Heart left ventricle (tissue), 16 donors: Measurements from ENCODE around the gene WNT7B. TPM values are rescaled to one million over a fixed set of nuclear protein-coding genes. Genes with fewer than 3 reads are reported as not detected.

Experiments
- ATAC-seq, 4 donors: fragments of 200-7000 bp; cut with Tn5 transposase; one replicate each; pipeline ENCODE4 v1.9.1; 2020 to 2022; ENCODE audit warnings: moderate library complexity in 4 of 4, mild to moderate bottlenecking in 3 of 4, moderate number of reproducible peaks in 1 of 4
- DNase-seq, 5 donors: peaks; one replicate each; pipeline ENCODE4 v3.0.0-alpha.2; 2020
- H3K27ac ChIP-seq, 12 donors: fragments of 200-600 bp; sonication (generic) in 4 of 12; one replicate each; pipeline versions ENCODE4 v1.5.0 to v1.8.0; 2016 to 2022; ENCODE audit warnings: mild to moderate bottlenecking in 2 of 12
- H3K27me3 ChIP-seq, 9 donors: fragments of 200-600 bp; sonication (generic) in 2 of 9; one replicate each; pipeline versions ENCODE4 v1.5.1 to v1.8.0; 2016 to 2022; ENCODE audit warnings: mild to moderate bottlenecking in 3 of 9
- H3K36me3 ChIP-seq, 9 donors: fragments of 200-600 bp; sonication (generic) in 2 of 9; one replicate each; pipeline versions ENCODE4 v1.5.0 to v1.8.0; 2018 to 2022; ENCODE audit warnings: mild to moderate bottlenecking in 2 of 9
- H3K4me1 ChIP-seq, 12 donors: fragments of 200-600 bp; sonication (generic) in 4 of 12; one replicate each; pipeline versions ENCODE4 v1.5.0 to v1.8.0; 2016 to 2022; ENCODE audit warnings: mild to moderate bottlenecking in 3 of 12
- H3K4me3 ChIP-seq, 12 donors: fragments of 200-600 bp; sonication (generic) in 4 of 12; one replicate each; pipeline versions ENCODE4 v1.5.0 to v1.8.0; 2017 to 2022; ENCODE audit warnings: mild to moderate bottlenecking in 9 of 12, moderate library complexity in 4 of 12
- H3K9me3 ChIP-seq, 12 donors: fragments of 200-600 bp; sonication (generic) in 4 of 12; one replicate each; pipeline versions ENCODE4 v1.5.0 to v1.8.0; 2016 to 2022; ENCODE audit warnings: mild to moderate bottlenecking in 1 of 12
- CTCF ChIP-seq, 12 donors: fragments of 200-600 bp; sonication (generic) in 4 of 12; IDR thresholded peaks; one replicate each; pipeline versions ENCODE4 v1.5.0 to v1.8.0; 2018 to 2022; ENCODE audit warnings: antibody characterized with exemption in 12 of 12, mild to moderate bottlenecking in 5 of 12
- POLR2A ChIP-seq, 2 donors: fragments of 450-650 bp; IDR thresholded peaks; one replicate each; pipeline ENCODE4 v1.6.1; 2017; ENCODE audit warnings: antibody characterized with exemption in 2 of 2, mild to moderate bottlenecking in 2 of 2, moderate library complexity in 2 of 2
- WGBS, 4 donors: extraction: QIAGEN DNeasy Blood & Tissue Kit in 2 of 4; methylation state at CpG; one replicate each; pipeline versions ENCODE4 v1.1.5 to v1.1.7; 2013 to 2018; 5-methylcytosine and 5-hydroxymethylcytosine counted together
- intact Hi-C, 10 donors: fragments of 100-400 bp; cut with DNase I; formaldehyde crosslinking; loops; one replicate each; pipeline versions ENCODE4 v1.11.1 to v1.14.2; 2022
- polyA plus RNA-seq, 2 donors: library from polyadenylated mRNA; stranded (reverse); fragments of 200-250 nt; gene quantifications; one replicate each; pipeline ENCODE4 v1.2.3, GENCODE V29; 2013
- total RNA-seq, 9 donors: library from RNA; depleted of rRNA in 2 of 9; stranded (reverse); fragments of >200 nt in 2 of 9; fragmentation: NEBNext Ultra II Directional in 3 of 9; extraction: Animal tissue kit (Norgen Biotek cat#: 25700) in 3 of 9; gene quantifications; one replicate each; pipeline versions ENCODE4 v1.1.0 to v1.2.4, GENCODE V29; 2016 to 2023
- donor health status: ischemic (EF 13 %, LVEDD 7.1; RV severe dilation, severe dysfunction).
- donor health status: healthy with polysubstance abuse.
- donor health status: DM: no; HTN: yes; CAD: no.
- donor health status: DM: no; HTN: no; CAD: no.
- donor health status: ischemic (EF 25% LVEDD 6.9; RV normal size, moderate dysfunction).
- donor health status: ischemic (EF 25% LVEDD 5.7; RV mildly dilated, moderate dysfunction).
- donor health status: healthy.
- donor health status: DM: yes; HTN: yes; CAD: no.
- donor health status: ischemic (EF 35%, LVEDD 5.7; RV mildly dilated, moderate dysfunction).
- donor health status: nonischemic (EF 11% LVEDD 7.7; RV severe dilation, severe dysfunction).
- donor health status: DM: yes; HTN: yes; CAD: no.
- donor health status: PGD.
- donor health status: ischemic (EF 29% LVEDD 5.4; RV normal size, mild dysfunction).
- donor health status: nonischemic (EF 23%, LVEDD 6.1; RV moderate dilation, normal function).

The WNT7B gene
- total and polyA plus RNA-seq, 11 donors: 0.36 TPM; not detected in 10

- Histone ChIP-seq H3K9me3 (no peaks in the 10 kb centered on the region), H3K4me3 (no peak overlapping the region), H3K4me1 (peaks cover 0 to 16% (median 13%) of the 10 kb centered on the region in 12 donors), H3K27ac (no peak overlapping the region), H3K36me3 (no peaks in the 10 kb centered on the region), H3K27me3 (peaks cover 24 to 92% (median 46%) of the 10 kb centered on the region in 9 donors)
- TF ChIP-seq POLR2A (IDR thresholded peaks at IDR 0.05) (no peak), CTCF (IDR thresholded peaks at IDR 0.05) (no peak)
- intact Hi-C loops: no loop called here
- ATAC-seq (no peak), DNase-seq (no peak)
- 52 to 68% (median 67%) methylated on average over 6 to 17 of the region's 17 CpGs for WGBS, 4 donors
These were observed 10.0 kb downstream of the WNT7B start for GRCh38 chr22:45966895-45967365.

GRCh38 chr22:45966320-45966894 lies 10.6 kb downstream of the WNT7B start:
- no peaks in the 10 kb centered on the region for H3K36me3 ChIP-seq
- H3K9me3 ChIP-seq: no peaks in the 10 kb centered on the region
- WGBS, 4 donors: 41 to 87% (median 64%) methylated on average over 5 to 19 of the region's 19 CpGs
- no peak overlapping the region for H3K4me3 ChIP-seq
- H3K27me3 ChIP-seq: peaks cover 19 to 92% (median 41%) of the 10 kb centered on the region in 9 donors
- no peak overlapping the region for H3K27ac ChIP-seq
- no peak for TF ChIP-seq CTCF (IDR thresholded peaks at IDR 0.05)
- TF ChIP-seq POLR2A (IDR thresholded peaks at IDR 0.05): no peak
- ATAC-seq (no peak), DNase-seq (no peak)
- H3K4me1 ChIP-seq: peaks cover 0 to 10% (median 9%) of the 10 kb centered on the region in 12 donors
- intact Hi-C loops: no loop called here

- H3K27me3 ChIP-seq: peaks cover 11 to 91% (median 36%) of the 10 kb centered on the region in 9 donors
- peaks cover 0 to 2% (median under 1%) of the 10 kb centered on the region in 12 donors for H3K4me1 ChIP-seq
- intact Hi-C loops: no loop called here
- WGBS, 4 donors: 76 to 85% (median 78%) methylated on average over 11 of the region's 11 CpGs
- TF ChIP-seq CTCF (IDR thresholded peaks at IDR 0.05) (no peak), POLR2A (IDR thresholded peaks at IDR 0.05) (no peak)
- ATAC-seq (no peak), DNase-seq (no peak)
- H3K27ac ChIP-seq: no peak overlapping the region
- no peaks in the 10 kb centered on the region for H3K9me3 ChIP-seq
- H3K4me3 ChIP-seq: no peak overlapping the region
- H3K36me3 ChIP-seq: no peaks in the 10 kb centered on the region
These were observed 11.4 kb downstream of the WNT7B start for GRCh38 chr22:45965563-45965962.

- no peak for TF ChIP-seq CTCF (IDR thresholded peaks at IDR 0.05)
- no peak for TF ChIP-seq POLR2A (IDR thresholded peaks at IDR 0.05)
- Histone ChIP-seq H3K36me3 (no peaks in the 10 kb centered on the region), H3K4me1 (no peaks in the 10 kb centered on the region), H3K27ac (no peak overlapping the region), H3K27me3 (peaks cover 6 to 91% (median 30%) of the 10 kb centered on the region in 9 donors), H3K4me3 (no peak overlapping the region), H3K9me3 (no peaks in the 10 kb centered on the region)
- no peak for ATAC-seq
- 65 to 76% (median 67%) methylated on average over 10 to 12 of the region's 12 CpGs for WGBS, 4 donors
- DNase-seq: no peak
- intact Hi-C loops: no loop called here
These were observed 11.9 kb downstream of the WNT7B start for GRCh38 chr22:45964926-45965527.
